ENCODE data around the gene TMEM107. TPM values are rescaled to one million over a fixed set of nuclear protein-coding genes. Genes with fewer than 3 reads are reported as not detected.

Gene TMEM107
- total RNA-seq, 1 experiment from 2014 or later = 17.2 TPM

- ChIA-PET CTCF (interaction anchor here (0.6 to 2.0 kb wide), 9 partner anchors 9 to 97 kb away, joined by 3 to 9 read pairs (median 3); partner anchors contain the start of gene AURKB), POLR2A (interaction anchor here (0.6 to 1.9 kb wide), 10 partner anchors 9 to 140 kb away, joined by 3 to 7 read pairs (median 4); partner anchors contain the start of genes AURKB and SLC25A35)
- peaks cover 17% of the 10 kb centered on the region for H3K4me1 Mint-ChIP-seq
- no peak overlapping the region for H3K4me3 Mint-ChIP-seq
- H3K27me3 Mint-ChIP-seq (ENCODE audit: low read depth) = peaks cover 3% of the 10 kb centered on the region; the same call in 1 of the 2 replicates
- DNase-seq (ENCODE audit: low spot score) = no peak
- ATAC-seq = no peak
- peak overlapping the region; percentile 100; the same call in 1 of the 2 replicates for H3K27ac Mint-ChIP-seq
- H3K9me3 Mint-ChIP-seq = no peaks in the 10 kb centered on the region
- no peak for TF ChIP-seq FOXJ3 (CRISPR knock-in tag; IDR thresholded peaks at IDR 0.05; ENCODE audit: borderline replicate concordance)
- TF ChIP-seq CTCF (IDR thresholded peaks at IDR 0.05) = no peak
- no peak for TF ChIP-seq IRF1 (CRISPR knock-in tag; IDR thresholded peaks at IDR 0.05)
- TF ChIP-seq OVOL2 (CRISPR knock-in tag; IDR thresholded peaks at IDR 0.05; ENCODE audit: borderline replicate concordance) = no peak
- no peak for TF ChIP-seq USF2 (CRISPR knock-in tag; IDR thresholded peaks at IDR 0.05)
- no peak for TF ChIP-seq CBFB (CRISPR knock-in tag; IDR thresholded peaks at IDR 0.05; ENCODE audit: low read depth)
- no peak for TF ChIP-seq FOXK1 (CRISPR knock-in tag; IDR thresholded peaks at IDR 0.05)
- no peak for TF ChIP-seq NFYB (CRISPR knock-in tag; conservative IDR thresholded peaks at IDR 0.05; ENCODE audit: low read depth)
- no peak for TF ChIP-seq ZNF671 (CRISPR knock-in tag; IDR thresholded peaks at IDR 0.05)
- TF ChIP-seq TCF7 (CRISPR knock-in tag; IDR thresholded peaks at IDR 0.05; ENCODE audit: low read depth) = no peak
- no peaks in the 10 kb centered on the region; the same call in 1 of the 2 replicates for H3K36me3 Mint-ChIP-seq
Measured at GRCh38 chr17:8154608-8155155, 21.5 kb downstream of the TMEM107 start.

- Mint-ChIP-seq H3K27ac (peak overlapping the region; percentile 100; the same call in 1 of the 2 replicates), H3K4me3 (no peak overlapping the region), H3K4me1 (peaks cover 17% of the 10 kb centered on the region), H3K27me3 (ENCODE audit: low read depth) (peaks cover 3% of the 10 kb centered on the region; the same call in 1 of the 2 replicates), H3K36me3 (peaks cover 4% of the 10 kb centered on the region), H3K9me3 (no peaks in the 10 kb centered on the region)
- peak; percentile 77; the same call in 1 of the 2 replicates for TF ChIP-seq ZBTB21 (CRISPR knock-in tag; IDR thresholded peaks at IDR 0.05; ENCODE audit: borderline replicate concordance)
- TF ChIP-seq SP1 (CRISPR knock-in tag; conservative IDR thresholded peaks at IDR 0.05) = peak; percentile 94
- no peak for TF ChIP-seq ATF2 (CRISPR knock-in tag; IDR thresholded peaks at IDR 0.05; ENCODE audit: borderline replicate concordance, low read depth)
- 0 out of 2 replicates have a peak, but pooled peaks have one; percentile 50 for TF ChIP-seq FOXP1 (CRISPR knock-in tag; IDR thresholded peaks at IDR 0.05; ENCODE audit: borderline replicate concordance)
- 0 out of 2 replicates have a peak, but pooled peaks have one; percentile 45 for TF ChIP-seq ZBTB43 (CRISPR knock-in tag; IDR thresholded peaks at IDR 0.05)
- TF ChIP-seq HMGXB4 (CRISPR knock-in tag; IDR thresholded peaks at IDR 0.05) = no peak
- 0 out of 2 replicates have a peak, but pooled peaks have one; percentile 47 for TF ChIP-seq TEAD4 (CRISPR knock-in tag; IDR thresholded peaks at IDR 0.05)
- TF ChIP-seq ZNF232 (CRISPR knock-in tag; IDR thresholded peaks at IDR 0.05) = 0 out of 2 replicates have a peak, but pooled peaks have one; percentile 16
- TF ChIP-seq TEAD1 (CRISPR knock-in tag; IDR thresholded peaks at IDR 0.05) = peak; percentile 82; the same call in 1 of the 2 replicates
- TF ChIP-seq FOXK1 (CRISPR knock-in tag; IDR thresholded peaks at IDR 0.05) = peak; percentile 72; the same call in 1 of the 2 replicates
- no peak for TF ChIP-seq ZNF219 (CRISPR knock-in tag; IDR thresholded peaks at IDR 0.05; ENCODE audit: borderline replicate concordance)
- POLR2A ChIA-PET = interaction anchor here (0.6 to 1.9 kb wide), 10 partner anchors 10 to 141 kb away, joined by 3 to 7 read pairs (median 4); partner anchors contain the start of genes BORCS6 and SLC25A35
- ATAC-seq (peak; percentile 10), DNase-seq (ENCODE audit: low spot score) (peak; percentile 98)
- CTCF ChIA-PET = interaction anchor here (0.6 to 2.0 kb wide), 9 partner anchors 10 to 96 kb away, joined by 3 to 9 read pairs (median 3); partner anchors contain the start of gene AURKB
Measured at GRCh38 chr17:8153957-8154607, 22.1 kb downstream of the TMEM107 start.

Data from WTC11 (cell line).